HG03039 (cell line): Measurements from ENCODE around the gene RBCK1.
A peak's percentile ranks its signal among the peaks of the same experiment; 100 is the strongest.

ENCODE experiments used
- ATAC-seq: cut with Tn5 transposase; IDR thresholded peaks from one replicate; pipeline ENCODE4 v1.9.1; 2021; ENCODE audit warnings: mild to moderate bottlenecking, moderate library complexity; ENCODE audit not compliant: unreplicated experiment

RBCK1 gene

DNA sequence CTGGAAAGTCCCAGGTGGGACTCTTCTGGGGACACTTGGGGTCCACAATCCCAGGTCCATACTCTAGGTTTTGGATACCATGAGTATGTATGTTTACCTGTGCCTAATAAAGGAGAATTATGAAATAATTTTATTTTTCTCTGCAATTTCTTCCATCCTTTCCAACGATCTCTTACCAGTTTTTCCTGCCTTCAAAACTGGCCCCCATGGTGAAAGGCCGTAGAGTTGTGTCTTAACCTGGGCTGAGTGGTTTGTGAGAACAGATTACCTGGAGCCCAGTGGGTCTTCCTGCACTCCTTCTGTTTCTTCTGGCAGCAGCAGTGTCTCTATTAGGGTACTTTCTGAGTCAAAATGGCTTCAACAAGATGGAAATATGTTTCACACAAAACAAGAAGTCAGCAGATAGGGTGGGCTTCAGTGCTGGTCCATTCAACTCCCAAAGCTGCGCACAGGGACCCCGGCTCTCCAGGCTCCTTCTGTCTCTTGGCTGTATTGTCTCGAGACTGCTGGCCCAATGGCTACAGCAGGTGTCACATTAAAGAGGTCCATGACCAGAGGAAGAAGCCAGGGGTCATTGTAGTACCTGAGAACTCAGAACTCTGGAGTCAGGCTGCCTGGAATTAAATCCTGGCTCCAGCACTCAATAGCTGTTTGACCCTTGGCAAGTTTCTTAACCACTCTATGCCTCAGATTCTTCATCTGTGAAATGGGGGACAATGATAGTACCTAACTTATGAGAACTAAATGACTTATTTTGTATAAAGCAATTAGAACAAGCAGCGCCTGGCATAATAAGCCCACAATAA is 10.5 kb upstream of the RBCK1 start:
- ATAC-seq, result no peak

DNA sequence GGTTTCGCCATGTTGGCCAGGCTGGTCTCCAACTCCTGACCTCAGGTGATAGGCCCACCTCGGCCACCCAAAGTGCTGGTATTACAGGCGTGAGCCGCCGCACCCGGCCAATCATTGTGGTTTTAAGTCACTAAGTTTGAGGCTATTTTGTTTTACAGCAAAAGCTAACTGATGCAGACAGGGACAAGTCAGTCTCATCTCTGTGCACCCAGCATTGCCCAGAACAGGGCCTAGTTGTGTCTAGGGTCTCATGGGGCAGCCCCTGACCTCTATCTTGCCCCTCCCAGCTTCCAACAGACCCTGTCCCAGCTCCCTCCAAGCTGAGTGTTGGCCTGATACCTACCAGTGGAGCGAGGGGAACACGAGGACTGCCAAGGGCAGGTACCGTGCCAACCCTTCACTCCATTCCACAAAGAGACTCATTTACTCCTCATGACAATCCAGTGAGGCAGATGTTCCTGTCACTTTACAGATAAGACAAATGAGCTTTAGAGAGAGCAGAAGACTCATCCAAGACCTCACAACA is 8.9 kb upstream of the RBCK1 start:
- no peak for ATAC-seq

DNA sequence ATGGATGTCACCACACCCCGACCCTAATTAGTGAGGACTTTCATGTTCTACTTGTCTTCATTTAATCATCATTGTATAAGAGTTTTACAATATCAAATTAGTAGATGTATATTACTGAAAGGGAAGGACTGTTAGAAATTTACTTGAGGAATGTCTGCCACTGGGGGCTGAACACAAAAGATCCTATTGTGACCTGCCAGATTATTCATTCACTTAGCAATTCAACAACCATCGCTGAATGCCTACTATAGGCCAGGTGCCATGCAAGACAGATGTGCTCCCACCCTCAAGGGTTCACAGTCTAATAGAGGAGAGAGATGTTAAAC is 8.0 kb upstream of the RBCK1 start:
- no peak for ATAC-seq

DNA sequence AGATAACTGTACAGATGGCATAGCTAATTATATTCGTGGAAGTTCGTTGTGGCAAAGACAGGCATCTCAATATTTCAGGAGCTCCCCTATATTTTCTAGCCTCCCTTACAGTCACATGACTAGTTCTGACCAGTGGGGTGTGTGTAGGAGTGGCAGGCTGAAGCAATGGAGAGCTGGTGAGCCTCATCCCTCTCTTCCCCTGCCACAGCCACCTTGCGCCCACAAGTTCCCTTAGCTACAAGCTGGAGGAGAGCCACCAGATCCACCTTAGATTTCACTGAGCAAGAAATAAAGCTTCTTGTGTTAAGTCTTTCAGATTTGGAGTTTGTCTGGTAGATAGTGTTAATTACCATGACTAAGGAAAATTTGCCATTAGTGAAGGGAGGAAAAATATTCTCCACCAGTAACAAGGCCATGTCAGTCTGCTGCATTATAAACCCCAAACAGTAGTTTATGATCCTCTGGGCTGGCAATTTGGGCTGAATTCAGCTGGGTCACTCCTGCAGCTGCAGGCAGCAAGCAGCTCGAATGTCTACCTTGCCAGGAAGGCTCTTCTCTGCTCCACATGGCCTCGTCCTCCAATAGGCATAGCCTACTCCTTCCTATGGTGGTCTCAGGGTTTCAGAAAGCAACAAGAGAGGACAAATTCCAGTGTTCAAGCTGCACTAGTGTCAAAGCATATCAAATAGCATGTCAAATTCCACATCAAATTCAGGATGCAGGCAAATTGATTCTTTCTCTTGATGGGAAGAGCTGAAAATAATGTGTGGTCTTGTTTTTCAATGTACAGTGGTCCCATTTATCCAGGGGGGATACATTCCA is 7.4 kb upstream of the RBCK1 start:
- no peak for ATAC-seq

DNA sequence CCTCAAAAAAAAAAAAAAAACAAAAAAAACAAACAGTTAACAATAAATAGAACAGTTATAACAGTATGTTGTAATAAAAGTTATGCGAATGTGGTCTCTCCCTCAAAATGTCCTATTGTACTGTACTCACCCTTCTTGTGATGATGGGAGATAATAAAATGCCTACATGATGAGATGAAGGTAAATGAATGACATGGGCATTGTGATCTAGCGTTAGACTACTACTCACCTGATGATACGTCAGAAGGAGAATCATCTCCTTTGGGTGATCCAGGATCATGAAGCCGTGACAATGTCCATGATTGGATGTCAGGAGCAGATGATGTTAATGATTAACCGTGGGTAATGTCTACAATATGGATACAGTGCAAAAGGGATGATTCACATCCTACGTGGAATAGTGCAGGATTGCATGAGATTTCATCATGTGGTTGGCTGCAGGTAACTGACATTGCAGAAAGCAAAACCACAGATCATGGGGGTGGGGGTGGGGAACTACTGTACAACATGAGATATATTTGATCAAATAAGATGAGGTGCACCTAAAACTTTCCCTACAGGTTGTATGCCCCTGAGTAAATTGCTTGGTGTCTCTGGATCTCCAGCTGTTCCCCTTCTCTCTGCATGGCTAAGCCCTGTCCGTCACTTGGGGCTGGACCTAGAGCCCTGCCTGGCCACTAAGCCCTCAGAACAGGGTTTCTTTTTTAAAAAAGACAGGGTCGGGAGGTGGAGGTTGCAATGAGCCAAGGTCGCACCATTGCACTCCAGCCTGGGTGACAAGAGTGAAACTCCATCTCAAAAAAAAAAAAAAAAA is 6.2 kb upstream of the RBCK1 start:
- no peak for ATAC-seq

DNA sequence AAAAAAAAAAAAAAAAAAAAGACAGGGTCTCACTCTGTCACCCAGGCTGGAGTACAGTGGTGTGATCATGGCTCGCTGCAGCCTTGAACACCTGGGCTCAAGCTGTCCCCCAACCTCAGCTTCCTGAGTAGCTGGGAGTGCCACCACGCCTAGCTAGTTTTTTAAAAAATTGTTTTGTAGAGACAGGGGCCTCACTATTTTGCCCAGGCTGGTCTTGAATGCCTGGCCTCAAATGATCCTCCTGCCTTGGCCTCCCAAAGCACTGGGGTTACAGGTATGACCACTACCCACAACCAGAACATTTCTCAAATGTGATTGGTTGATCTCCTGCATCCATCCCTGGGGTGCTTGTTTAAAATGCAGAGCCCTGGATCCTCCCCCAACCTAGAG is 5.6 kb upstream of the RBCK1 start:
- no peak for ATAC-seq

DNA sequence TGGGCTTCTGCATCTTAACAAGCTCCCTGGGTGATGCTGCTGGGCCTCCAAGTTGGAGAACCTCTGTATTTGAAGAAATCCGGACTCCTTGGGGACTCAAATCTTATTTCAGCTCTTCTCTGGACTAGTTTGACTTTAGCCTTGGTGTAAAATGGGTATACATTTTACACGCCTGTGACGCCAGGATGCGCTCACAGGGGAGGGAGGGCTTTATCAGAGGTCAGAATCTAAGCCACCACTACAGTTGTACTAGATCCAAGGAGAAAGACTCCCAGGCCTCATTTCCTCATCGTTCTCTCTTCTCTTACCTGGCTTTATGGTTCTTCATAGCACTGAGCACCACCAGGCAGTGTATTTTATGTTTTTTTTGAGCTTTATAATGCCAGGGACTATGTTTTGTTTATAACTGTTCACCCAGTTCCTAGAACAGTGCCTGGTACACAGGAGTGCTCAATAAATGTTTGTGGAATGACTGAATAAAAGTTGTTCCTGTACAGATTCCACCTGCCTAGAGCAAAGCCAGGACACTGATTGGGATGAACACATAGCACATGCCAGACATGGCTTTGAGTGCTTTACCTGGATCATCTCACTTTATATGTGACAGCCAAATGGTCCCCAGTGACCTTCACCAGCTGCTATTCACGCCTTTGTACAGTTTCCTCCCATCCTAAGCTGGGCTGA is 5.1 kb upstream of the RBCK1 start:
- no peak for ATAC-seq

DNA sequence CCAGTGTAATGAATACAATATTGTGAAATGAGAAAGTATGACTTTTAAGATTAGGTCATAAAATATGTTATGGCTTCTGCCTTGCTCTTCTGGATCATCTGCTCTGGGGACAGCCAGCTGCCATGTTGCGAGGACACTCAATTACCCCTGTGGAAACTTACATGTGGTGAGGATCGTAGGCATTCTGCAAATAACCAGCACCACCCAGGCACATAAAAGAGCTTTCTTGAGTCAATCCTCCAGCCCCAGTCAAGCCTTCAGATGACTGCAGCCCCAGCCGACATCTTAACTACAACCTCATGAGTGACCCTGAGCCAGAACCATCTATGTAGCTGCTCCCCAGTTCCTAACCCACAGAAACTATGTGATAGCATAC is 4.5 kb upstream of the RBCK1 start:
- no peak for ATAC-seq

DNA sequence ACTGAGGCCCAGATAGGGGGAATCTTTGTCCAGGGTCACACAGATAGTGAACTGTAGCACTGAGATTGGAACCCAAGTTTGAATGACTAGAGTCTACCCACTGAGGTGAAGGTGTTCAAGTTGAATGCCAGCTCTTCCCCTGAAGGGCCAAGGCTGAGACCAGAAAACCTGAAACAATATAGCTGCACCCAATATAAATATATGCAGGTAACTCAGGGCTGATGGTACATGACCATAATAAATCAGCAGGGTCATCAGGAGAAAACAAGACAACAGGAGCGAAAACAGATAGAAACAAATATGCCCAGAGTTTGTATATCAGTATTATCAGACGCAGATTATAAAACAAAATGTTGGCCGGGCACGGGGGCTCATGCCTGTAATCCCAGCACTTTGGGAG is 4.0 kb upstream of the RBCK1 start:
- no peak for ATAC-seq

DNA sequence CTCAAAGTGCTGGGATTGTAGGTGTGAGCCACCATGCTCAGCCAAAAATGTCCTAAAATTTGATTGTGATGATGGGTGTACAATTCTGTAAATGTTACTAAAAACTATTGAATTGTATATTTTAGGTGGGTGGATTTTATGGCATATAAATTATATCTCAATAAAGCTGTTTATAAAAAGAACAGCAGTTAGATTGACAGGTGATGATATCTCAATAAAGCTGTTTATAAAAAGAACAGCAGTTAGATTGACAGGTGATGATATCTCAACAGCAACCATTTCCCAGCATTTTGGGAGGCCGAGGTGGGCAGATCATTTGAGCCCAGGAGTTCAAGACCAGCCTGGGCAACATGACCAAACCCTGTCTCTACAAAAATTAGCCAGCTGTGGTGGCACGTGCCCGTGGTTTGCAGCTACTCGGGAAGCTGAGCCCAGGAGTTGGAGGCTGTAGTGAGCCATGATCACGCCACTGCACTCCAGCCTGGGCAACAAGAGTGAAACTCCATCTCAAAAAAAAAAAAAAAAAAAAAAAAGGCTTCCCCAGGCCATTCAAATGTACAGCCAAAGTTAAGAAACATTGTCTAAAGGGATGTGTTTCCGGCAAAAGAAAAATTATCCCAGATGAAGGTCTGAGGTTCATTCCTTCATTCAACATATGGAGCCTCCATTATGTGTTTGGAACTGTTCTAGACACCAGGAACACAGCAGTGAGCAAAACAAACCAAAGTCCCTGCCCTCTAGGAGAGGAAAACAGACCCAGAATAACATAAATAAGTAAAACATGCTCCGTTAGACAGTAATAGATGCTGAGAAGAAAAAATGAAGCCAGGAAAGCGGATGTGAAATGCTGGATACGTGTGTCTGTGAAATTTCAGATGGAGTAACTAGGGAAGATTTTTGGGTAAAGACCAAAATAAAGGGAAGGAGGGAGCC is 1.6 kb upstream of the RBCK1 start:
- ATAC-seq, result no peak

DNA sequence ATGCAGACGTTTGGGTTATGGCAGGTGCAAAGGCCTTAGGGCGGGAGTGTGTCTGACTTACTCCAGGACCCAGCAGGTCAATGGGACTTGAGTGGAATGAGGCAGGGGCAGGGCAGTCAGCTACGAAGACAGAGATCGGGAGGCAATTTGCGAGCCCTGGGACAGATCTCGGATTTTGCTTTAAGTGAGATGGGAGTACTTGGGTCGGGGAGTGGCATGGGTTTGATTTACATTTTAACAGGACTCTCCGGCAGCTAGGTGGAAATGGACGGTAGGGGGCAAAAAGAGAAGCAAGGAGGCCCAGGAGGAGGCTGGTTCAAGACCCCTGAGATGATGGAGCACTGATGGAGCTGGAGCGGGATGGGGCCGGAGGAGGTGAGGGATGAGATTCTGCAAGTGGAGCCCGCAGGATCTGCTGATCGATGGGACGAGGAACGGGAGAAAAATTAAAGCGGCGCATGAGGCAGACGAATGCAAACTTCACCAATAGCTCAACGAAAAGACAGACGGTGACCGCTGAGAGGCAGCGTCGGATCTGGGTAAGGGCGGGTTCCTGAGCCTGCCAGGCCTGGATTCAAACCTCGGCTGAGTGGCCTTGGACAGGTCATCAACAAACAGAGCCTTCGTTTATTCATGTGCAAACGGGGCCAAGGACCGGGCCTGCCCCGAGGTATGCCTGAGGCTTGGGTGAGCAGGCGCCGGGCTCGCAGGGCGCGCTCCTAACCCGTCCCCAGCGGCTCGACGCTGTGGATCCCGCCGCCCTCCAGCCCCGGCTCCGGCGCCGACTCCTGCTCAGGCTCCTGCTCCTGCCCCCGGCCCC is 756 bp upstream of the RBCK1 start:
- peak; percentile 63 for ATAC-seq

DNA sequence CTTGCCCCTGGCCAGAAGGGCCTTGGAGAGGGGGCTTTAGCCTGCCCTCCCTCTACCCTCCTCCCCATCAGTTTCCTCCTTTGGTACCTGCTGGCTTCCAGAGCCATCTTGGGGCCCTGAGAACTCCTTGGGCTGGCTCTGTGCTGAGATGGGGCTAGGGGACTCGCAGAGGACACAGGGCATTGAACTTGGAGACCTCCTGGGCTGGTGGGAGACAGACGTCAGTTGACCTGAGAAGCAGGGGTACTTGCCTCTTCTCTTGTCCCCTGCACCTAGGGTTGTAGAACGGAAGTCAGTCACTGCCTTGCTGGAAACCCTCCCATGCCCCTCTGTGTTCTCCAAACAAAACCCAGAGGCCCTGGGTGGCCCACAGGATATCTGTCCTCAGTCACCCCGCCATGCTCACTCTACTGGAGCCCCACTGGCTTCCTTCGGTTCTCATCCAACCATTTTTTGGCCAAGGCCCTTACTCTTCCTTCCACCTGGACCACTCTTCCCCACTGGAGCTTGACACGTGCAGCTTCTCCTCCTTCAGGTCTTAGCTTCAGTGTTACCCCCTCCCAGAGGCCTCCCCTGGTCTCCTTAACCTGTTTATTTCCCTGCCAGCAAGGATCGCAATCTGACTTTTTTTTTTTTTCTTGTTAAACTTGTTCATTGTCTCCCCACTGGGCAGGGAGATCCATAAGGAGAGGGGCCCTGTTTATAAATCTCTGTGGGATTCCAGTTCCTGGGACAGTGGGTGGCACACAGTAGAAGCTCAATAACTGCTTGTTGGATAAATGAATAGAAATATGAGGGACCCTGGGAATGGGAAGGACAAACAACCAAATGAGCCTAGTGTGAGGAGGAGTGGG is 971 bp downstream of the RBCK1 start:
- ATAC-seq, result no peak

DNA sequence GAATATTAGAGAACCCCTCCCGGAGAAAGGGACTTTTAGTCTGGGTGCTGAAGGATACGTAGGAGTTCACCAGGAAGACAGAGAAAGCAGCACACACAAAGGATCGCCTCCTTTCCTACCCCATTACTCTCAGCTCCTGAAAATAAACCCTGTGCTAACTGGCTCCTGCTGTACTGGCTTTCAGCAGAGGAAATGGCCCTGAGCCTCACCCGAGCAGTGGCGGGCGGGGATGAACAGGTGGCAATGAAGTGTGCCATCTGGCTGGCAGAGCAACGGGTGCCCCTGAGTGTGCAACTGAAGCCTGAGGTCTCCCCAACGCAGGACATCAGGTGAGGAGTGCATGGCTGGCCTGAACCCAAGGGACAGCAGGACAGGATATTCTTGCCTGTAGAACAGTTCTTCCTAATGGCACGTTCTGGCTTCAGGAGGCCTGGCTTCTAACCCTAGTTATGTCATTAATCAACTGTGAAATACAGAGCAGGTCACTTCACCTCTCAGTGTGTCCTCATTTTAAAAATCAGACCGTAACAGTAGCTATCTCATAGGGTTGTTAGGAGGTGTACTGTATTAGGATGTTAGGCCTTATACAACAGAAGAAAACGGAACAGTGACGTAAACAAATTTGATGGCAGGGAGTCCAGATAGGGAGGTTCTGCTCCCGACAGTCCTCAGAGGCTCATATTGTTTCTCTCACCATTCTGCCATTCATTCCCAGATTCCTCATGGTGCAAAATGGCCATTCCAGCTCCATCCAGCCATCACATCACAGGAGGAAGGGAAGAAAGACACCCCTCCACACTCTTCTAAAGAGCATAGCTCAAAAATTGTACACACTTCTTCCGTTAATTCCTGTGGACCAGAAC is 1.8 kb downstream of the RBCK1 start:
- ATAC-seq, result no peak

DNA sequence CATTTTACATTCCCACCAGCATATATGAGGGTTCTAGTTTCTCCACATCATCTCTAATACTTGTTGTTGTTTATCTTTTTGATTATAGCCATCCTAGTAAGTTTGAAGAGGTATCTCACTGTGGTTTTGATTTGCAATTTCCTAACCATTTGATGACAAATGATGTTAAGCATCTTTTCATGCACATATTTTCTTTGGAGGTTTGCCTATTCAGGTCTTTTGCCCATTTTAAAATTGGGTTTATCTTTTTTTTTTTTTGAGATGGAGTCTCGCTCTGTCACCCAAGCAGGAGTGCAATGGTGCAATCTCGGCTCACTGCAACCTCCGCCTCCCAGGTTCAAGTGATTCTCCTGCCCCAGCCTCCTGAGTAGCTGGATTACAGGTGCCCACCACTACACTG is 4.0 kb downstream of the RBCK1 start:
- ATAC-seq, result no peak

DNA sequence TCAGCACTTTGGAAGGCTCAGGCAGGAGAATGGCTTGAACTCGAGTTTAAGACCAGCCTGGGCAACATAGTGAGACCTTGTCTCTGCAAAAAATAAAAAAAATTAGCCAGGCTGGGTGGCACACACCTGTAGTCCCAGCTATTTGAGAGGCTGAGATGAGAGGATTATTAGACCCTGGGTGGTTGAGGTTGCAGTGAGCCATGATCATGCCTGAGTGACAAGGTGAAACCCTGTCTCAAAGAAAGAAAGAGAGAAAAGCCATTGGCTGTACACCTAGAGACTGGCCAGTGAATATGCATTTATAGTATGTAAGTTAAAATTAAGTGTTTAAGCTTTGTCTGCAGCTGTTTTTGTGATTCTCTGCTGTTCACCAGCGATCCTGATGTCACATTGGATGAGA is 6.1 kb downstream of the RBCK1 start:
- ATAC-seq, result no peak

DNA sequence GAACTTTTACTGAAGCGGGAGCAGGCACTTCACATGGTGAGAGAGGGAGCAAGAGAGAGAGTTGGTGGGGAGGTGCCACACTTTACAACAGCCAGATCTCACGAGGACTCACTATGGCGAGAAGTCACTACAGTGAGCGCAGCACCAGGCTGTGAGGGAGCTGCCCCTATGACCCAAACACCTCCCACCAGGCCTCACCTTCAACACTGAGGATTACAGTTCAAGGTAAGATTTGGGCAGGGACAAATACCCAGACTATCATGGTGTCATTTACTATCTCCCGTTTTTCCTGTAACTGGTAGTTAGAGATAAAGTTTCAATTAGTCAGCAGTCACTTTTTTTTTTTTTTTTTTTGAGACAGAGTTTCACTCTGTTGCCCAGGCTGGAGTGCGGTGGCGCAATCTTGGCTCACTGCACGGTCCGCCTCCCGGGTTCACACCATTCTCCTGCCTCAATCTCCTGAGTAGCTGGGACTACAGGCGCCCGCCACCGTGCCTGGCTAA is 7.8 kb downstream of the RBCK1 start:
- no peak for ATAC-seq
